Measurements from ENCODE around the gene DHX8.

DHX8 gene

DNA sequence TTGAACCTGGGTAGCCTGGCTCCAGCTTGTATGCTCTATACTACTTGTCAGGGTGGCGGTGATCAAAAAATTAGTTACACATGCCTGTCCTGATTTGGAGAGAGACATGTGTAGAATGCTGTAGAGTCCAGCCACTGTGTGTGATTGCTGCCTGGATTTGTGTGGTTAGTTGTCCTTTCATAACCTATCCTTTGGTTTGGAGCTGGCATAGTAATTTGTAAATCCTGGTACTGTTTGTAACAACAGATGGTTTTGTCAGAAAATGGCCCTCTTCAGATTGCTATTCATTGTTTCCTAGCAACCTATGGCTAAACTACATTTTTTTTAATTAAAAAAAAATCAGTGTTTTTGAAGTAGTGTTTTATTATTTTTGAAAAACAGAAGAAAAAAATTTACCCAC, 31.9 kb downstream of the DHX8 start:
- no peak for DNase-seq (ENCODE audit: low read depth)
- H3K4me3 ChIP-seq (ENCODE audit: low read depth, low read length), result no peak overlapping the region
- TF ChIP-seq, protein P1, sequence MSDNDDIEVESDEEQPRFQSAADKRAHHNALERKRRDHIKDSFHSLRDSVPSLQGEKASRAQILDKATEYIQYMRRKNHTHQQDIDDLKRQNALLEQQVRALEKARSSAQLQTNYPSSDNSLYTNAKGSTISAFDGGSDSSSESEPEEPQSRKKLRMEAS (IDR thresholded peaks at IDR 0.05; ENCODE audit: low read depth, low read length), result no peak
- TF ChIP-seq POLR2A (IDR thresholded peaks at IDR 0.05; ENCODE audit: extremely low read depth, insufficient read length), result no peak
- TF ChIP-seq MYC (IDR thresholded peaks at IDR 0.05; ENCODE audit: low read depth, low read length), result no peak
- TF ChIP-seq, protein P2, sequence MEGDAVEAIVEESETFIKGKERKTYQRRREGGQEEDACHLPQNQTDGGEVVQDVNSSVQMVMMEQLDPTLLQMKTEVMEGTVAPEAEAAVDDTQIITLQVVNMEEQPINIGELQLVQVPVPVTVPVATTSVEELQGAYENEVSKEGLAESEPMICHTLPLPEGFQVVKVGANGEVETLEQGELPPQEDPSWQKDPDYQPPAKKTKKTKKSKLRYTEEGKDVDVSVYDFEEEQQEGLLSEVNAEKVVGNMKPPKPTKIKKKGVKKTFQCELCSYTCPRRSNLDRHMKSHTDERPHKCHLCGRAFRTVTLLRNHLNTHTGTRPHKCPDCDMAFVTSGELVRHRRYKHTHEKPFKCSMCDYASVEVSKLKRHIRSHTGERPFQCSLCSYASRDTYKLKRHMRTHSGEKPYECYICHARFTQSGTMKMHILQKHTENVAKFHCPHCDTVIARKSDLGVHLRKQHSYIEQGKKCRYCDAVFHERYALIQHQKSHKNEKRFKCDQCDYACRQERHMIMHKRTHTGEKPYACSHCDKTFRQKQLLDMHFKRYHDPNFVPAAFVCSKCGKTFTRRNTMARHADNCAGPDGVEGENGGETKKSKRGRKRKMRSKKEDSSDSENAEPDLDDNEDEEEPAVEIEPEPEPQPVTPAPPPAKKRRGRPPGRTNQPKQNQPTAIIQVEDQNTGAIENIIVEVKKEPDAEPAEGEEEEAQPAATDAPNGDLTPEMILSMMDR (IDR thresholded peaks at IDR 0.05; ENCODE audit: low read depth, low read length), result no peak

DNA sequence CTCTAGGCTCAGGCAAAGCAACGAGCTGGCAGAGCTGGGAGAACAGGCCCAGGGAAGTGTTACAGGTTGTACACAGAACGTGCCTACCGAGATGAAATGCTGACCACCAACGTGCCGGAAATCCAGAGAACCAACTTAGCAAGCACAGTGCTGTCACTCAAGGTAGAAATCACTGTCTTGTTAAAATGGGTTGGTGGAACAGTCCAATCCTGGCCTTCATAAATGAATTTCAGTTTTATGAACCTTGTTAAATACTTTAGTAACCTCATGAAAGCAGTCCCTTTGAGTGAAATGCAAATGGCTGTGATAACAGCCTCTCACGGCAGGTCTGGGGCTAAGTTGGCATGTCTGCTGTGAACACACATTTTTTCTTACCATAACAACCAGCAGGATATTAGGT, 33.4 kb downstream of the DHX8 start:
- no peak for DNase-seq (ENCODE audit: low read depth)
- TF ChIP-seq MYC (IDR thresholded peaks at IDR 0.05; ENCODE audit: low read depth, low read length), result no peak
- TF ChIP-seq, protein P1 (IDR thresholded peaks at IDR 0.05; ENCODE audit: low read depth, low read length), result no peak
- no peak for TF ChIP-seq POLR2A (IDR thresholded peaks at IDR 0.05; ENCODE audit: extremely low read depth, insufficient read length)
- TF ChIP-seq, protein P2 (IDR thresholded peaks at IDR 0.05; ENCODE audit: low read depth, low read length), result no peak

DNA sequence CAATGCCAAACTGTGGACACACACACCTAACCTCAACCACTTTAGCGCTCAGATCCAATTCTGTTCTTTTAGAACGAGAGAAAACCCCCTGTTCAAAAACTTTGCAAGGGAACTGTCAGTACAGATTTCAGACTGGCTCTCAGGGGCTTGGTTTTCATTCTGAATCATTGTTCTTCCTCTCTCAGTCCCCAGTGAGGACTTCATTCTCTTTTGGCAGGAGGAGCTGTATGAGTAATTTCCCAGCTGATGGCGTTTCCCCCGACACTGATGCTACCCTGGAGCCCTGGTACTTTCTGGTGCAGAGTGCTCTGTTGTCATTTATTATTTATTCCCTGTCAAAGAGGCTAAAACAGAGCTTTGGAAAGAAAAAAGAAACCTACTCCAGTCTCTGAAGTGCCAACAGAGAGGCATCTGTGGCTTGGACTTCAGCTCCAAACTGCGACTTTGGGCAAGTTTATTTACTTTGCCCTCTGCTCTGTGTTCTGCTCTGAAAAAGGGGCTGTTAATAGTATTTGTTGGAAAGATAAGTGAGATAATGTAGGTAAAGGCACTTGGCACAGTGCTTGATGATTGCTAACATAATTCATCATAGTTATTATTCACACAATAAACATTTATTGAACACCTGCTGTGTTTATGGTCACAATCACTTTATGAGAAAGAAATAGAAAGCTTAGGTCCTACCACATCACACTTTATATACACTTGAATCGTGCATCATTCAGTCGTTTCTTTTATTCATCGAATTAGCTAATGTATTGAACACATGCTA, 34.0 kb downstream of the DHX8 start:
- TF ChIP-seq POLR2A (IDR thresholded peaks at IDR 0.05; ENCODE audit: extremely low read depth, insufficient read length) (no peak), MYC (IDR thresholded peaks at IDR 0.05; ENCODE audit: low read depth, low read length) (no peak)
- TF ChIP-seq, protein P1 (IDR thresholded peaks at IDR 0.05; ENCODE audit: low read depth, low read length), result no peak
- TF ChIP-seq, protein P2 (IDR thresholded peaks at IDR 0.05; ENCODE audit: low read depth, low read length), result no peak
- H3K4me3 ChIP-seq (ENCODE audit: low read depth, low read length), result no peak overlapping the region
- no peak for DNase-seq (ENCODE audit: low read depth)

More for the DNA sequence above, 33.4 kb downstream of the DHX8 start:
- H3K4me3 ChIP-seq (ENCODE audit: low read depth, low read length), result no peak overlapping the region

DNA sequence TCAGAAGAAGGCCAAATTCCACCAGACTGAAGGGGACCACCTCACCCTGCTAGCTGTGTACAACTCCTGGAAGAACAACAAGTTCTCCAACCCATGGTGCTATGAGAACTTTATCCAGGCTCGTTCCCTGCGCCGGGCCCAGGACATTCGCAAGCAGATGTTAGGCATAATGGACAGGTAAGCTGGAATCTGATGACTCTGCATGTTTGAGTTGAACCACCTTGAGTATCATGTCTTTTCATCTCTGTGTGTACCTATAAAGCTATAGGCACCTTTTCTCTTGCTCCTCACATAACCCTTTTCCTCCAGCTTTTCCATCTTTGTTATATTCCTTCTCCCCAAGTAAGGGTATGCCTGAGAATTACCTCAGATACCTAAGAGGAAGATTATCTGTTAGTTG, 37.6 kb downstream of the DHX8 start:
- DNase-seq (ENCODE audit: low read depth), result no peak
- no peak overlapping the region for H3K4me3 ChIP-seq (ENCODE audit: low read depth, low read length)
- no peak for TF ChIP-seq MYC (IDR thresholded peaks at IDR 0.05; ENCODE audit: low read depth, low read length)
- TF ChIP-seq, protein P1 (IDR thresholded peaks at IDR 0.05; ENCODE audit: low read depth, low read length), result no peak
- no peak for TF ChIP-seq POLR2A (IDR thresholded peaks at IDR 0.05; ENCODE audit: extremely low read depth, insufficient read length)
- TF ChIP-seq, protein P2 (IDR thresholded peaks at IDR 0.05; ENCODE audit: low read depth, low read length), result no peak

DNA sequence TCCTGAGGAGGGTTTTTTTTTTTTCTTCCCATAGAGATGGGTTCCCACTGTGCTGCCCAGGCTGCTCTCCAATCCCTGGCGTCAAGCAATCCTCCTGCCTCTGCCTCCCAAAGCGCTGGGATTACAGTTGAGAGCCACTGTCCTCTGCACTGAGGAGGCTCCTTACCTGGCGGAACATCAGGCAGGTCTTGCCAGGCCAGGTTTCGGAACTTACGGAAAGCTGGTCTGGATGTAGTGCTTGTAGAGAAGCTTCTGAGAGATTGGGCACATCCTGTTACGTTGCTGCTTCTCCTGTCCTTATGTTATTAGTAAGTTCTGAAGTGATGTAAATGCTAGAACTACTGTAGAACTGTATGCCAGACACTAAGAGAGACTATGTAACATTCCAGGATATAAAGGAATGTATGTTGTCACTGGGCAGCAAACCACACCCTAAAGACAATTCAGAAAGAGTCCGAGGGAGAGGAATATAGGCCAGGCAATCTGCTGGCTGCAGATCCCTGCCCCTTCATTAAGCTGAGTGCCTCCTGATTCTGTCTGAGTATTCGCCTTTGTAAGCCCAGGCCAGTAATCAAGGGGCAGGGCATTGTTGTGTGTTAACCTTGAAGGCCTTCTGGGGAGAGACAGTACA, 41.3 kb downstream of the DHX8 start:
- DNase-seq (ENCODE audit: low read depth), result no peak

More for the DNA sequence above, 41.3 kb downstream of the DHX8 start:
- TF ChIP-seq, protein P1 (IDR thresholded peaks at IDR 0.05; ENCODE audit: low read depth, low read length), result no peak
- TF ChIP-seq POLR2A (IDR thresholded peaks at IDR 0.05; ENCODE audit: extremely low read depth, insufficient read length) (no peak), MYC (IDR thresholded peaks at IDR 0.05; ENCODE audit: low read depth, low read length) (no peak)
- TF ChIP-seq, protein P2 (IDR thresholded peaks at IDR 0.05; ENCODE audit: low read depth, low read length), result no peak
- no peak overlapping the region for H3K4me3 ChIP-seq (ENCODE audit: low read depth, low read length)
